NB4 (cell line): Measurements from ENCODE around the gene EFCAB7.
"Not testable (repeated sequence)": the region's sequence is repeated elsewhere in the genome, so short reads cannot be mapped to it uniquely, and the experiment has no call there.

Experiments
- DNase-seq: peaks from one replicate; pipeline ENCODE4 v3.0.0; 2010; ENCODE audit warnings: low read depth
- H3K4me3 ChIP-seq: one replicate; pipeline ENCODE4 v1.5.1; 2011; ENCODE audit warnings: mild to moderate bottlenecking, low read depth, low read length, moderate library complexity
- CTCF ChIP-seq: IDR thresholded peaks from one replicate; pipeline ENCODE4 v1.5.1; 2012; ENCODE audit warnings: low read depth, low read length
- MAX ChIP-seq: IDR thresholded peaks from 2 replicates; pipeline ENCODE4 v1.6.1; 2011; ENCODE audit warnings: low read depth, low read length
- MYC ChIP-seq: IDR thresholded peaks from 2 replicates; pipeline ENCODE4 v1.6.1; 2011; ENCODE audit warnings: low read depth, low read length
- POLR2A ChIP-seq: IDR thresholded peaks from 2 replicates; pipeline ENCODE4 v1.6.1; 2011; ENCODE audit warnings: mild to moderate bottlenecking; ENCODE audit not compliant: insufficient read length; ENCODE audit errors: extremely low read depth

EFCAB7 gene

GRCh38 chr1:63555480-63555879 lies 32.2 kb downstream of the EFCAB7 start:
- TF ChIP-seq POLR2A (no peak), MAX (no peak), CTCF (no peak), MYC (no peak)
- no peak for DNase-seq
- no peak overlapping the region for H3K4me3 ChIP-seq

GRCh38 chr1:63557365-63557987 lies 34.2 kb downstream of the EFCAB7 start:
- TF ChIP-seq CTCF (peak; percentile 55), MYC (no peak)
- no peak overlapping the region for H3K4me3 ChIP-seq
- peak; percentile 59 for DNase-seq

DNA sequence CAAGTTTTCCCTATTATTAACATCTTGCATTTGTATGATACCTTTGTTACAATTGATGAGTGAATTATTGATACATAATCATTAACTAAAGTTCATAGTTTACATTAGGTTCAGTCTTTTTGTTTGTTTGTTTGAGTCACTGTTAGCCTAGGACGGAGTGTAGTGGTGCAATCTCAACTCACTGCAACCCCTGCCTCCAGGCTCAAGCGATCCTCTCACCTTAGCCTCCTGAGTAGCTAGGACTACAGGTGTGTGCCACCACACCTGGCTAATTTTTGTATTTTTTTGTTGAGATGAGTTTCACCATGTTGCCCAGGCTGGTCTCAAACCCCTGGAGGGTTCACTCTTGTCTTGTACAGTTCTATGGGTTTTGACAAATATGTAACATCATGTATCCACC lies 36.0 kb downstream of the EFCAB7 start:
- H3K4me3 ChIP-seq, result no peak overlapping the region
- no peak for TF ChIP-seq CTCF
- TF ChIP-seq MAX, result no peak
- TF ChIP-seq POLR2A, result no peak
- TF ChIP-seq MYC, result no peak
- DNase-seq, result no peak

- DNase-seq, result no peak
- TF ChIP-seq MYC, result no peak
- TF ChIP-seq MAX, result no peak
- no peak for TF ChIP-seq POLR2A
- no peak overlapping the region for H3K4me3 ChIP-seq
Observed at GRCh38 chr1:63563745-63564144, 40.4 kb downstream of the EFCAB7 start.

DNA sequence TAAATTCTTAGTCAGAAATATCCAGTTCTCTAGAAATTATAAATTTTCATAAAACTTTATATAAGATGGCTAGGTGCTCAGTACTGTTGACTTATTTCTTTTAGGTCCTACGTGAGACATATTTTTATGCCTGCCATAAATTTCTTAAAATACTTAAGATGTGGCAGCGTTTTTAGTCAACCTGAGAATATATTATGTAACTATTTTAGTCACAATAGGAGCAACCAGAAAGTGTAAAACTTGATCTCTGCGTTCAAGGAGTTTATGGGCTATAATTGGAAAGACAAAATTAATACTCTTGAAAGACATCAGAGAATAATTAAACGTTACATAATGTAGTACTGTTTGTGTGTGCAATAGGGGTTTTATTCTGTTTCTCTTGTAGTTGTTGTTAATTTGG lies 45.7 kb downstream of the EFCAB7 start:
- TF ChIP-seq POLR2A (no peak), MYC (no peak), MAX (no peak), CTCF (no peak)
- no peak overlapping the region for H3K4me3 ChIP-seq
- DNase-seq, result no peak

DNA sequence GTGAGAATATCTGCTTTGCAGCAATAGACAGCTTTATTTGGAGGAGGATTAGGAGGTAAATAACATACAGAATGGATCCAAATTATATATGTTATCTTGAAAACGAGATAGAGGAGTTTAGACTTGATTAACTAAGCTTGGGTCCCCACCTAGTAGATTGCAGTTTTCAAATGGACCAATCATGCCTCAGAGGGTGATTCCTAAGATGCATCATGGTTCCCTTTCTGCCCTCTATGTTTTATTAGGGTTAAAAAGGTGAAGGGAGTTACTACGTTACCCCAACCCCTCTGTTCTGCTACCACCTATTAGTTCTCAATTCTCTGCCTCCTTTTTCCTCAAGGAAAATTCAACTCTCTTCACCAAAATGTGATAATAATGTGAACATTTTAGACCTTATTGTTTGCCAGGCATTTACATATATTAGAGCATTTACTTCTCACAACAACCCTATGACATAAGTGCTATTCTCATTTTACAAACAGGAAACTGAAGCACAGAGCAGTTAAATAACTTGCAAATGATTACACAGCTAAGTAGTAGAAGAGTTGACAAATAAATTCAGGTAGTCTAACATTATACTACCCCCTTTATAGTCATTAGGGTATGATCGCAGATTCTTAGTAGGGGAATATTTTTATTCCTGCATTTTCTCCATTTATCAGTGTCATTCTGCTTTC lies 46.5 kb downstream of the EFCAB7 start:
- no peak overlapping the region for H3K4me3 ChIP-seq
- DNase-seq, result no peak
- TF ChIP-seq CTCF, result no peak
- TF ChIP-seq MYC, result no peak
- TF ChIP-seq MAX, result no peak
- no peak for TF ChIP-seq POLR2A

DNA sequence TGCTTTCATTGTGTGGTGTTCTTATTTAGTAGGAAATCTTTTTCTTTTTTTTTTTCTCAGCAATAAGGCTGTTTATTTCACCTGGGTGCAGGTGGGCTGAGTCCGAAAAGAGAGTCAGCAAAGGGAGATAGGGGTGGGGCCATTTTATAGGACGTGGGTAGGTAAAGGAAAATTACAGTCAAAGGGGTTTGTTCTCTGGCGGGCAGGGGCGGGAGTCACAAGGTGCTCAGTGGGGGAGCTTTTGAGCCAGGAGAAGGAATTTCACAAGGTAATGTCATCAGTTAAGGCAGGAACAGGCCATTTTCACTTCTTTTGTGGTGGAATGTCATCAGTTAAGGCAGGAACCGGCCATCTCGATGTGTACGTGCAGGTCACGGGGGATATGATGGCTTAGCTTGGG lies 49.4 kb downstream of the EFCAB7 start:
- DNase-seq, H3K4me3 ChIP-seq: not testable (repeated sequence)

DNA sequence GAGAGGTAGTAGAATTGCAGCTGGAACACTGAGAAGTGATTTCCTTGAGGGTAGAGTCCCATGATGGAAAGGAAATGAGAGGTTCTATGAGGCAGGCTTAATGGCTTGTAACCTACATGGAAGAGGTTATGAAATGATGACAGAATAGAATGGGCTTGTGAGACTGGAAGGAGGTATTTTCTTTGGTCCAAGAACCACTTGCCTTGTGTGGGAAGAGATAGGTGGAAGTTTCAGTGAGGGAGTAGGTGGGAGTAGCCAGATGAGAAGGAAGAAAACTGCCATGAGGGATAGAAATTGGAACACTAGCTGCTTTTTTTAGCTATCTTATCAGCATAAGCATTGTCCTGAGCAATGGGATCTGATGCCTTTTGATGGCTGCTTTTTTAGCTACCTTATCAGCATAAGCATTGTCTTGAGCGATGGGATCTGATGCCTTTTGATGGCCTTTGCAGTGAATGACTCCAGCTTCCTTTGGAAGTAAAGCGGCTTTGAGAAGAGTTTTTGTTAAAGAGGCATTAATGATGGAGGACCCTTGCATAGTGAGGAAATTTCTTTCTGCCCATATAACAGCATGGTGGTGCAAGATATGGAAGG lies 51.0 kb downstream of the EFCAB7 start:
- not testable (repeated sequence) for DNase-seq, H3K4me3 ChIP-seq
